CD4-positive, alpha-beta T cell treated with Interleukin-21 for 1 hour (primary cell): ENCODE results near the gene FCN3.
A peak's percentile ranks its signal among the peaks of the same experiment; 100 is the strongest.

Experiments
- DNase-seq: peaks from one replicate; pipeline ENCODE4 v3.0.0-alpha.2; 2020

FCN3 gene

DNA sequence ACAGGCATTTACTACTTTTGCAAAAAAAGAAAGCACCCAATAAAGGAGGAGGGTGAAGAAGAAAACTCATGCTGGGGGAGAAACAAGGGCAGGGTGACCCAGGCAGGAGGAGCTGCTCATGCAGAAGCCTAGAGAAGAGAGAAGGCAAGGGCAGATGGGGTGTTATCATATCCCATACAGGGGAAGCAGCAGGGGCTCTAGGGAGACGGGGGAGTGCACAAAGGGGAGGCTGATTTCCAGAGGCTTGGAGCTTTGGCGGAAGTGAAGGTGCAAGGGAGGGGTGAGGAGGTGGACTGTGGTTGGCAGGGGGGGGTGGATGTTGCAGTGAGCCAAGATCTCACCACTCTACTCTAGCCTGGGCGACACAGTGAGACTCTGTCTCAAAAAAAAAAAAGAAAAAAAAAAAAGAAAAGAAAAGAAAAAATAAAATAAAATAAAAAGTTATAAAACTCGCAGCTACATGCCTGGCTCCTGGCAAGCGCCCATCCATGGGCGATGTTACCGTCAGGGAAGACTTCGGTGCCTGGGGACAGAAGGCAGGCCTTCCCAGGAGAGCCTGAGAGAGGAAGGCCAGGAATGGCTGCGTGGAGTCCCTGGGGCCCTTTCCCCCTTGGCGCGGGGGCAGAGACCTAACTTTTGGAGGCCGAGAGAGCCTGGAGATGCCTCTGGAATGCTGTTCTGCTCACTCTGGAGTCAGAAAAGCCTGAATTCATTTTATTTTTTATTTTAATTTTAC, 3.3 kb upstream of the FCN3 start:
- DNase-seq = no peak

GRCh38 chr1:27372808-27373690, 1.6 kb downstream of the FCN3 start:
- no peak for DNase-seq

DNA sequence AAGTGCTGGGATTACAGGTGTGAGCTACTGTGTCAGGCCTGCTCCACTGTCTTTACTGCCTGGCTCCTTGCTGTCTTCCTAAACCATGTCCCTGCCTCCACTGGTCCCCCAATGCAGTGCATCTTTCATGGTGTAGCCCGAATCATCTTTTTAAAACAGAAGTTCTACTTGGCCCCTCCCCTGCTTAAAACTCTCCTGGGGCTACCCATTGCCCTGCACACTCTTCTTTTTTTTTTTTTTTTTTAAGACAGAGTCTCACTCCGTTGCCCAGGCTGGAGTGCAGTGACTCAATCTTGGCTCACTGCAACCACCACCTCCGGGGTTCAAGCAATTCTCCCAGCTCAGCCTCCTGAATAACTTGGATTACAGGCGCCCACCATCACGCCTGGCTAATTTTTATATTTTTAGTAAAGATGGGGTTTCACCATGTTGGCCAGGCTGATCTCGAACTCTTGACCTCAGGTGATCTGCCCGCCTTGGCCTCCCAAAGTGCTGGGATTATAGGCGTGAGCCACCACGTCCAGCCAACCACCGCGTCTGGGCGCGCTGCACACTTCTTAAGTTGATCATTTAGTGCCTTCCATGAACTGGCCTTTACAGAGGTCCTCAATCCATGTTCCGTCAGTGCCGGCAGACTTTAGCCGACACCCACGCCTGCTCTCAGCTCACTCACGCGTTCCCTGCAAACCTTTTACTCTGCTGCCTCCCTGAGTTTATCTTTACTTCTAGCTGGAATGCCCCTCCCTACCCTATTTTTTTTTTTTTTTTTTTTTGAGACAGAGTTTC, 2.4 kb downstream of the FCN3 start:
- DNase-seq = no peak

- DNase-seq = no peak
These were observed 5.6 kb downstream of the FCN3 start for GRCh38 chr1:27368869-27369582.

DNA sequence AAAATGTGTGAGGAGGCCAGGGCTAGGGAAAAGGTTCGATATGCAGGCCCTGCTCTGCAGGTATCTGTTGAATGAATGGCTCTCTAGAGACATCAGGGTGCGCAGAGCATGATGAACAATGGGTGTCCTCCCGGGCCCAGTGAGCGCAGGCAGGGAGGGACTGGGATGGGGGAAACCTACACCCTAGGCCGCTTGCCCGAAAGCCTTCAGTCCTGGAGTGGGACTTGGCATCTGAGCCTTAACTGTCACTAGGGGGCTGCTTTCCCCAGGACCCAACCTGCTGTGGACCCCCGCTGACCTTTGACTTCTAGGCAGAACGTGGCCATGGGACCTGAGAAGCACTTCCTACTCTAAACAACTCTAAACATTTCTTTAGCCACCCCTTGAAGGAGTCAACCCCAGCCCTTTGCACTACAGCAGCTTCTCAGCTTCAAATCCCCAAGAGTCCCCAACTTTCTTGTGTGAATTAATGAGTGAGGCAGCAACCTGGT, 7.4 kb downstream of the FCN3 start:
- DNase-seq = no peak

DNA sequence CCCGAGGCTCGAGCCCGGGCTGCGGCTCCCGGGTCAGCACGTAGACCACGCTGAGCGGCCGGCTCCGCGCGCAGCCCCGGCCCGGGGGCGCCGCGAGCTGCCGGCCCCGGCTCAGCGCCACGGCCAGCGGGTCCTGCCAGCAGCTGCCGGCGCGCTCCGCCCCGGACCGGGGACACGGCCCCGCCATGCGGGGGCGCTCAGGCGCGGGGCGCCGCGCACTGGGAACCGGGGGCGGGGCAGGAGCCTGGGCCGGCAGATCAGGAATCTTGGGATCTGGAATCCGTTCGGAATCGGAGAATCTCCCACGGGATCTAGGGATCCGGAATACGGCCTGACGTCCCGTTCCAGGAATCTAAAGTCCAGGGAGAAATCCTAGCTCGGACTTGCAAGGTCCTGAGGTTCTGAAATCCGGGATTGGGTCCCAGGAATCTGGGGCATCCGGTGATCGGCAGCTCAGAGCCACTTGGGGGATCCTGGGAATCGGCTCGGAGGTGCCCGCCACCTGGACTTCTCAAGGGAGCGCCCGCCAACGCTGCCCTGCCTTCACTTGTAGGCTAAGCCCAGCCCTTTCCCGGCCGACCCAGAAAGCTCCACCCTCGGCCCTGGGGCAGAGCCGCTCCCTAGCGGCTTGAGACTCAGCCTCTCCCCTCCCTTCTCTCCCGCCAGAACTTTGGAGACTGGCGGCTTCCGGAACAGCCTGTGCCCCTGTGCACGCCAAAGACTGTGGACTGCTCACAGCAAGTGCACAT, 8.0 kb downstream of the FCN3 start, which contains the start of gene MAP3K6:
Gene MAP3K6 (minus strand): TSS at position 551 of the 749 bp plus-strand sequence. CDS start 364 bp downstream, at position 187.
- peak; percentile 38 for DNase-seq

- DNase-seq = peak; percentile 72
These were observed 8.6 kb downstream of the FCN3 start for GRCh38 chr1:27366113-27366410.

DNA sequence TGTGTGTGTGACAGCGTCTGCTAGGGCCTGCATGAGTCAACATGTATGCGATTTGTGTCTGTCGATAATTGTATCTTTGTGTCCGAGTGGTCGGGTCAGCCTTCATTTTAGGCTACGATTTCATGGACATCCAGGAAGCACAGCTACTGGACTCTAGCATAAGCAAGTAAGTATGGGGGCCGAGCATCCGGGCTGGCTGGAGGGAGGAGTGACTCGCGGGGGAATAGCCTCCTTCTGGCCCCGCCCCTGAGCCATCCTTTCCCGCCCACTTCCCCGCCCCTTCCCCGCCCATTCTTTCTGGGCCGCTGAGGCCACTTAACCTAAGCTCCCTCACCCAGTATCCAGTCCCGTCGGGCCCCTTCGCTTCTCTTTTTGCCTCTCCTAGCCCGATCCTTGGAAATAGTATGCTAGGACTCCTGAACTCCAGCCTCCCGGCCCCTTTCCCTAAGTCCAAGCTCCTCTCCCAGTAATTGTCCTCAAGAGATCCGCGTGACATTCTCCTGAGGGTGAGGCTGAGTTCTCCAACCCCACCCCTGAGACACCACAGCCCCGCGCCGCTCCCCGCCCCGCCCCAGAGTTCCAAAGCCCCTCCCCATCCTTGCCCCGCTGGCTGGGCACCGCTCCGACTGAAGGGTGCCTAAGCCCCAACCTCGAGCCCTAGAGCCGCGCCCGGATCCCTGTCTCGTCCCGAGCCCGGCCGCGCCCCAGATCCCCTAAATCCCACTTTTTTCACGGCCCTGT, 9.1 kb downstream of the FCN3 start:
- peak; percentile 82 for DNase-seq

GRCh38 chr1:27364696-27365371, 9.8 kb downstream of the FCN3 start:
- DNase-seq = no peak

GRCh38 chr1:27363766-27364695, 10.6 kb downstream of the FCN3 start:
- no peak for DNase-seq

DNA sequence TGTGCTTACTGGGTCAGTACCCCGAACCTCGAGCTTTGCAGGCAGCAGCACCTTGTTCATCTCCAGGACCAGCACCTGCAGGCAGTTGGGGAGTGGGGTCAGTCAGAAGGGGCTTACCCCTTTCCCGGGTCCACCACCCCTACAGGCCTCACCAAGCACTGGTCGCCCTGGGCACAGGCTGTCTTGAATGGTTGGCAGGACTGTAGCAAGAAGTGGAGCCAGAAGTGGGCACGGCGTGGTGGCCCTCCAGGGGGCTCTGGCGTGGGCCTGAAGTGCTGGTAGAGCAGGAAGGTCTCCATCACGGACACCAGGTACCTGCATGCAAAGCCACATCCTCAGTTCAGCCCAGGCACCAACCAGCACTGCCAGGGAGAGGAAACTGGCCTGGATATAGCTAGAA, 13.1 kb downstream of the FCN3 start:
- no peak for DNase-seq

GRCh38 chr1:27361044-27361402, 13.6 kb downstream of the FCN3 start:
- no peak for DNase-seq

- peak; percentile 67 for DNase-seq
These were observed 14.2 kb downstream of the FCN3 start for GRCh38 chr1:27360159-27361043.

GRCh38 chr1:27359822-27360158, 14.8 kb downstream of the FCN3 start:
- DNase-seq = no peak

- DNase-seq = no peak
These were observed 15.7 kb downstream of the FCN3 start for GRCh38 chr1:27358928-27359313.

GRCh38 chr1:27358038-27358927, 16.3 kb downstream of the FCN3 start:
- DNase-seq = no peak

GRCh38 chr1:27357281-27358037, 17.2 kb downstream of the FCN3 start:
- peak; percentile 85 for DNase-seq
